WTC11 (cell line): ENCODE results near the gene STIM2. TPM values are rescaled to one million over a fixed set of nuclear protein-coding genes. Genes with fewer than 3 reads are reported as not detected.
"Not testable (repeated sequence)": the region's sequence is repeated elsewhere in the genome, so short reads cannot be mapped to it uniquely, and the experiment has no call there.

Source experiments
- ATAC-seq: fragments of 200-7000 bp; cut with Tn5 transposase; 2 replicates; pipeline ENCODE4 v1.10.0; 2021; ENCODE audit warnings: mild to moderate bottlenecking, moderate library complexity
- CTCF ChIA-PET: fragments of 300-600 bp; sonication (Branson Sonifier 250); formaldehyde crosslinking; loops from one replicate; lab custom pipeline; 2021; ENCODE audit warnings: antibody characterized with exemption; lab: Charles Lee
- POLR2A ChIA-PET: fragments of 350-600 bp; sonication (Branson Sonifier 250); formaldehyde crosslinking; loops from one replicate; lab custom pipeline; 2021; ENCODE audit warnings: antibody characterized with exemption; lab: Charles Lee
- DNase-seq: peaks from one replicate; pipeline ENCODE4 v3.0.0; 2021; ENCODE audit warnings: low spot score
- H3K27ac Mint-ChIP-seq: 2 replicates; pipeline ENCODE4 v1.8.0; 2021; ENCODE audit warnings: mixed read lengths
- H3K27me3 Mint-ChIP-seq: 2 replicates; pipeline ENCODE4 v1.8.0; 2021; ENCODE audit warnings: low read depth, mild to moderate bottlenecking, moderate library complexity, mixed read lengths
- H3K36me3 Mint-ChIP-seq: 2 replicates; pipeline ENCODE4 v1.8.0; 2021; ENCODE audit warnings: mixed read lengths
- H3K4me1 Mint-ChIP-seq: 2 replicates; pipeline ENCODE4 v1.8.0; 2022; ENCODE audit warnings: mixed read lengths
- H3K4me3 Mint-ChIP-seq: 2 replicates; pipeline ENCODE4 v1.8.0; 2021; ENCODE audit warnings: mild to moderate bottlenecking, moderate library complexity, mixed read lengths
- H3K9me3 Mint-ChIP-seq: 2 replicates; pipeline ENCODE4 v1.8.0; 2021; ENCODE audit warnings: mixed read lengths
- FOXJ3 ChIP-seq: sonication (generic); formaldehyde crosslinking; IDR thresholded peaks from 2 replicates; pipeline ENCODE4 v1.9.0; 2021; ENCODE audit warnings: missing genetic modification reagents, mild to moderate bottlenecking, borderline replicate concordance
- FOXP1 ChIP-seq: sonication (generic); formaldehyde crosslinking; IDR thresholded peaks from 2 replicates; pipeline ENCODE4 v1.8.0; 2022; ENCODE audit warnings: missing genetic modification reagents, mild to moderate bottlenecking, moderate library complexity, borderline replicate concordance
- GABPB1 ChIP-seq: sonication (generic); formaldehyde crosslinking; IDR thresholded peaks from 2 replicates; pipeline ENCODE4 v1.8.1; 2023; ENCODE audit warnings: mild to moderate bottlenecking, missing genetic modification reagents
- GRHL2 ChIP-seq: fragments of 250-450 bp; sonication (Bioruptor Pico); IDR thresholded peaks from 2 replicates; pipeline ENCODE4 v1.8.0; 2022; ENCODE audit warnings: mild to moderate bottlenecking, moderate library complexity; ENCODE audit not compliant: insufficient replicate concordance, severe bottlenecking
- KAT7 ChIP-seq: sonication (generic); formaldehyde crosslinking; IDR thresholded peaks from 2 replicates; pipeline ENCODE4 v1.8.1; 2023; ENCODE audit warnings: missing genetic modification reagents, mild to moderate bottlenecking, borderline replicate concordance
- MXD4 ChIP-seq: fragments of 250-450 bp; sonication (Bioruptor Pico); IDR thresholded peaks from 2 replicates; pipeline ENCODE4 v1.8.0; 2021; ENCODE audit warnings: mild to moderate bottlenecking, moderate library complexity, borderline replicate concordance
- NFE2L1 ChIP-seq: sonication (generic); formaldehyde crosslinking; IDR thresholded peaks from 2 replicates; pipeline ENCODE4 v1.8.1; 2023; ENCODE audit warnings: missing genetic modification reagents
- ZNF219 ChIP-seq: sonication (generic); formaldehyde crosslinking; IDR thresholded peaks from 2 replicates; pipeline ENCODE4 v1.8.0; 2023; ENCODE audit warnings: missing genetic modification reagents, mild to moderate bottlenecking, borderline replicate concordance
- total RNA-seq: library from RNA; stranded (reverse); gene quantifications from 3 replicates; pipeline ENCODE4 v1.2.3, GENCODE V29; 2021
- TF ChIP-seq, protein P1 (sequence below): fragments of 250-450 bp; sonication (Bioruptor Pico); conservative IDR thresholded peaks from 2 replicates; pipeline ENCODE4 v1.9.0; 2021; ENCODE audit warnings: mild to moderate bottlenecking
- TF ChIP-seq, protein P2 (sequence below): sonication (generic); formaldehyde crosslinking; IDR thresholded peaks from 2 replicates; pipeline ENCODE4 v1.8.0; 2022; ENCODE audit warnings: missing genetic modification reagents
- TF ChIP-seq, protein P3 (sequence below): sonication (generic); formaldehyde crosslinking; IDR thresholded peaks from 2 replicates; pipeline ENCODE4 v1.8.1; 2022; ENCODE audit warnings: low read depth, missing genetic modification reagents, borderline replicate concordance

Gene STIM2
- total RNA-seq, 1 experiment from 2014 or later = 22.4 TPM

DNA sequence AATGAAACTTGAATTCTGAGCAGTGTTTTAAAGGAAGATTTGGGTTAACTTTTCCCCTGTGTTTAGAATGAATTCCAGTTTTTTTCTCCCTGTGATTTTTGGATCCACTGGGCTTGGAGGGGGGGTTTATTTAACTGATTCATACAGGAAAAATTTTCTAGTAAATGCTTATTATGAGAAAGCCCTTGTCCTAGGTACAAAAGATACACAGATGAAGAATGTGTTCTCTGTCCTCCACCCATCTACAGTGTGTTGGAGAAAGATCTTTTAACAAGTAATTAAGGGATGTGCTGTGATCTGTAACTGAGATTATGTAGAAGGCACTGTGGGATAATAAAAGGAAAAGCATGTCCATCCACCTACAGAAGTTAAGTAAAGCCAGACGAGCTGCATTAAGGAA lies 103.9 kb downstream of the STIM2 start (continued):
- TF ChIP-seq FOXP1 (CRISPR knock-in tag) = no peak
- TF ChIP-seq, protein P1, sequence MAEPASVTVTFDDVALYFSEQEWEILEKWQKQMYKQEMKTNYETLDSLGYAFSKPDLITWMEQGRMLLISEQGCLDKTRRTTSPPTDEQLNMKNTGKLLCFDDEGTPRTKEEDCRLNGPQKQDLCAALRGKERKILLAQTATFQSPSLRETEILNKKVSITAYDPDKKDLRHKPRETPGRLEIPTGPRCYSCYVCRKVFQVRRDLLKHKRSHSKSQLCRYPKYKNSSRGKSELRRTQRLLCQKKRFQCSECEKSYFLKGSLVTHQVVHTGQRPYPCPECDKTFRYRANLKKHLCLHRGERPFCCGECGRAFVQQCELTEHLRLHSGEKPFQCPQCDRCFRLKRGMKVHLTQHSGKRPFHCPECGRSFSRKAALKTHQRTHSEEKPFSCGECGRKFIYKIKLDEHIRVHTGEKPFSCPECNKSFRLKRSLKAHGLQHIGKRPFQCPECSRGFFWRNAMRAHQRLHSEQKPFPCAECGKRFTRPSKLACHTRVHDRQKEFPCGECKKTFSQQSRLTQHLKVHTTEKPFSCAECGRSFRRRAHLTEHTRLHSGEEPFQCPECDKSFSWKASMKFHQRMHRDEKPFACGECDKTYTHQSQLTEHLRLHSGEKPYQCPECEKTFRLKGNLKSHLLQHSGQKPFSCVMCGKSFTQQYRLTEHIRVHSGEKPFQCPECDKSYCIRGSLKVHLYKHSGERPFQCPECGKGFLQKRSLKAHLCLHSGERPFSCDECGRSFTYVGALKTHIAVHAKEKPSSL (CRISPR knock-in tag) = no peak
- TF ChIP-seq FOXJ3 = no peak

DNA sequence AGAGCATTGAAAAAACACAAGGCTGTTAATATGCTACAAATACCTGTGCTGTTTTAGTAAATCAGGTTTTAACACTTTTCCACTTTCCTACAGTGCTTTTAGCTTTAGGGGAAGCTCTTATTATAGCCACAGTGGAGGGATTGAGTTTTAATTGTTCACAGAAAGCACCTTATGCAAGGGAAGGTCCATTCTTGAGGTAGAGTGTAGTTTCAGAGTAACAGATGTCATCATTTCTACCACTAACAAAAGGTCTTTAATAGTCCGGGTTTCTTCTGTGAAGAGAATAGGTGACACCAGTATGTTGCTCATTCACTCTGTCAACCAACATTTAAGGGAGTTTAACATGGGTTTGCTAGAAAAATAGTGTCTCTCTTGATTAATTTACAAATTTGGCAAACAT lies 104.4 kb downstream of the STIM2 start:
- ATAC-seq = no peak
- TF ChIP-seq MXD4 = no peak
- no peak for TF ChIP-seq GABPB1 (CRISPR knock-in tag)
- no peak for TF ChIP-seq ZNF219 (CRISPR knock-in tag)
- TF ChIP-seq, protein P1 (CRISPR knock-in tag) = no peak
- TF ChIP-seq KAT7 (CRISPR knock-in tag) = no peak
- TF ChIP-seq, protein P2, sequence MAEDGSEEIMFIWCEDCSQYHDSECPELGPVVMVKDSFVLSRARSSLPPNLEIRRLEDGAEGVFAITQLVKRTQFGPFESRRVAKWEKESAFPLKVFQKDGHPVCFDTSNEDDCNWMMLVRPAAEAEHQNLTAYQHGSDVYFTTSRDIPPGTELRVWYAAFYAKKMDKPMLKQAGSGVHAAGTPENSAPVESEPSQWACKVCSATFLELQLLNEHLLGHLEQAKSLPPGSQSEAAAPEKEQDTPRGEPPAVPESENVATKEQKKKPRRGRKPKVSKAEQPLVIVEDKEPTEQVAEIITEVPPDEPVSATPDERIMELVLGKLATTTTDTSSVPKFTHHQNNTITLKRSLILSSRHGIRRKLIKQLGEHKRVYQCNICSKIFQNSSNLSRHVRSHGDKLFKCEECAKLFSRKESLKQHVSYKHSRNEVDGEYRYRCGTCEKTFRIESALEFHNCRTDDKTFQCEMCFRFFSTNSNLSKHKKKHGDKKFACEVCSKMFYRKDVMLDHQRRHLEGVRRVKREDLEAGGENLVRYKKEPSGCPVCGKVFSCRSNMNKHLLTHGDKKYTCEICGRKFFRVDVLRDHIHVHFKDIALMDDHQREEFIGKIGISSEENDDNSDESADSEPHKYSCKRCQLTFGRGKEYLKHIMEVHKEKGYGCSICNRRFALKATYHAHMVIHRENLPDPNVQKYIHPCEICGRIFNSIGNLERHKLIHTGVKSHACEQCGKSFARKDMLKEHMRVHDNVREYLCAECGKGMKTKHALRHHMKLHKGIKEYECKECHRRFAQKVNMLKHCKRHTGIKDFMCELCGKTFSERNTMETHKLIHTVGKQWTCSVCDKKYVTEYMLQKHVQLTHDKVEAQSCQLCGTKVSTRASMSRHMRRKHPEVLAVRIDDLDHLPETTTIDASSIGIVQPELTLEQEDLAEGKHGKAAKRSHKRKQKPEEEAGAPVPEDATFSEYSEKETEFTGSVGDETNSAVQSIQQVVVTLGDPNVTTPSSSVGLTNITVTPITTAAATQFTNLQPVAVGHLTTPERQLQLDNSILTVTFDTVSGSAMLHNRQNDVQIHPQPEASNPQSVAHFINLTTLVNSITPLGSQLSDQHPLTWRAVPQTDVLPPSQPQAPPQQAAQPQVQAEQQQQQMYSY (CRISPR knock-in tag) = no peak
- TF ChIP-seq, protein P3, sequence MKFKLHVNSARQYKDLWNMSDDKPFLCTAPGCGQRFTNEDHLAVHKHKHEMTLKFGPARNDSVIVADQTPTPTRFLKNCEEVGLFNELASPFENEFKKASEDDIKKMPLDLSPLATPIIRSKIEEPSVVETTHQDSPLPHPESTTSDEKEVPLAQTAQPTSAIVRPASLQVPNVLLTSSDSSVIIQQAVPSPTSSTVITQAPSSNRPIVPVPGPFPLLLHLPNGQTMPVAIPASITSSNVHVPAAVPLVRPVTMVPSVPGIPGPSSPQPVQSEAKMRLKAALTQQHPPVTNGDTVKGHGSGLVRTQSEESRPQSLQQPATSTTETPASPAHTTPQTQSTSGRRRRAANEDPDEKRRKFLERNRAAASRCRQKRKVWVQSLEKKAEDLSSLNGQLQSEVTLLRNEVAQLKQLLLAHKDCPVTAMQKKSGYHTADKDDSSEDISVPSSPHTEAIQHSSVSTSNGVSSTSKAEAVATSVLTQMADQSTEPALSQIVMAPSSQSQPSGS (CRISPR knock-in tag) = no peak
- TF ChIP-seq GRHL2 = no peak
- no peak for TF ChIP-seq NFE2L1 (CRISPR knock-in tag)
- H3K9me3 Mint-ChIP-seq = no peaks in the 10 kb centered on the region
- H3K27ac Mint-ChIP-seq = no peak overlapping the region
- peaks cover 29% of the 10 kb centered on the region for H3K4me1 Mint-ChIP-seq
- ChIA-PET CTCF (no interaction called here), POLR2A (no interaction called here)
- no peak for DNase-seq
- H3K36me3 Mint-ChIP-seq = no peaks in the 10 kb centered on the region
- H3K4me3 Mint-ChIP-seq = no peak overlapping the region
- H3K27me3 Mint-ChIP-seq = no peaks in the 10 kb centered on the region

DNA sequence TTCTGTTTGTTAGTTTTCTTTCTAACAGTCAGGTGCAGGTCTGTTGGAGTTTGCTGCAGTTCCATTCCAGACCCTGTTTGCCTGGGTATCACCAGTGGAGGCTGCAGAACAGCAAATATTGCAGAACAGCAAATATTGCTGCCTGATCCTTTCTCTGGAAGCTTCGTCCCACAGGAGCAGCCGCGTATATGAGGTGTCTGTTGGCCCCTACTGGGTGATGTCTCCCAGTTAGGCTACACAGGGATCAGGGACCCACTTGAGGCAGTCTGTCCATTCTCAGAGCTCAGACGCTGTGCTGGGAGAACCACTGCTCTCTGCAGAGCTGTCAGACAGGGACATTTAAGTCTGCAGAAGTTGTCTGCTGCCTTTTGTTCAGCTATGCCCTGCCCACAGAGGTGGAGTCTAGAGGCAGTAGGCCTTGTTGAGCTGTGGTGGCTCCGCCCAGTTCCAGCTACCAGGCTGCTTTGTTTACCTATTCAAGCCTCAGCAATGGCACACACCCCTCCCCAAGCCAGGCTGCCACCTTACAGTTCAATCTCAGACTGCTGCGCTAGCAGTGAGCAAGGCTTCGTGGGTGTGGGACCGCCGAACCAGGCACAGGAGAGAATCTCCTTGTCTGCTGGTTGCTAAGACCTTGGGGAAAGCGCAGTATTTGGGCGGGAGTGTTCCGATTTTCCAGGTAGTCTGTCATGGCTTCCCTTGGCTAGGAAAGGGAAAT lies 115.0 kb downstream of the STIM2 start:
- H3K36me3 Mint-ChIP-seq, POLR2A ChIA-PET, H3K27ac Mint-ChIP-seq, H3K4me3 Mint-ChIP-seq, H3K27me3 Mint-ChIP-seq: not testable (repeated sequence)
- Mint-ChIP-seq H3K9me3 (peaks cover 11% of the 10 kb centered on the region; the same call in 1 of the 2 replicates), H3K4me1 (peaks cover 13% of the 10 kb centered on the region)
- CTCF ChIA-PET = interaction anchor here (0.6 to 1.3 kb wide), 2 partner anchors 13 to 645 kb away, joined by 3 read pairs; no protein-coding TSS in a partner anchor
- ATAC-seq (peak; percentile 53), DNase-seq (peak; percentile 45)
